ENCODE results near the gene SEH1L.

DNA sequence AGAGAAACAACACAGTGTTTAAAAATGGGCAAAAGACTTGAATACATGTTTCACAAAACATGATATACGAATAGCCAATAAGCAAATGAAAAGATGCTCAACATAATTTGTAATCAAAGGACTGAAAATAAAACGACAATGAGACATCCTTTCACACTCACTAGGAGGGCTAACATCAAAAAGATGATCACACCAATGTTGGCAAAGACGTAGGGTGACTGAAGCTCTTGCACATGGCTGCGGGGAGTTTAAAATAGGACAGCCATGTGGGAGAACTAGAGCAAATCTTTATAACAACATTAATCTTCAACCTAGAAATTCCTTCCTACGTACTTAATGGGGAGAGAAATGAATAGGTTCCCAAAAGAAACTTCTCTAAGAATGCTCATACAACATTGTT is 19.2 kb upstream of the SEH1L start:
- TF ChIP-seq, protein P1, sequence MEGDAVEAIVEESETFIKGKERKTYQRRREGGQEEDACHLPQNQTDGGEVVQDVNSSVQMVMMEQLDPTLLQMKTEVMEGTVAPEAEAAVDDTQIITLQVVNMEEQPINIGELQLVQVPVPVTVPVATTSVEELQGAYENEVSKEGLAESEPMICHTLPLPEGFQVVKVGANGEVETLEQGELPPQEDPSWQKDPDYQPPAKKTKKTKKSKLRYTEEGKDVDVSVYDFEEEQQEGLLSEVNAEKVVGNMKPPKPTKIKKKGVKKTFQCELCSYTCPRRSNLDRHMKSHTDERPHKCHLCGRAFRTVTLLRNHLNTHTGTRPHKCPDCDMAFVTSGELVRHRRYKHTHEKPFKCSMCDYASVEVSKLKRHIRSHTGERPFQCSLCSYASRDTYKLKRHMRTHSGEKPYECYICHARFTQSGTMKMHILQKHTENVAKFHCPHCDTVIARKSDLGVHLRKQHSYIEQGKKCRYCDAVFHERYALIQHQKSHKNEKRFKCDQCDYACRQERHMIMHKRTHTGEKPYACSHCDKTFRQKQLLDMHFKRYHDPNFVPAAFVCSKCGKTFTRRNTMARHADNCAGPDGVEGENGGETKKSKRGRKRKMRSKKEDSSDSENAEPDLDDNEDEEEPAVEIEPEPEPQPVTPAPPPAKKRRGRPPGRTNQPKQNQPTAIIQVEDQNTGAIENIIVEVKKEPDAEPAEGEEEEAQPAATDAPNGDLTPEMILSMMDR (conservative IDR thresholded peaks at IDR 0.05), result no peak
- TF ChIP-seq EZH2 (IDR thresholded peaks at IDR 0.05; ENCODE audit: low read depth), result no peak

Data from PC-9 (cell line).